RWPE1 (cell line): Measurements from ENCODE around the gene PDE4D.
"Not testable (repeated sequence)": the region's sequence is repeated elsewhere in the genome, so short reads cannot be mapped to it uniquely, and the experiment has no call there.

Experiments used
- CTCF ChIA-PET: fragments of 350-600 bp; sonication (Branson Sonifier 250); formaldehyde crosslinking; extraction: SDS; loops from one replicate; lab custom pipeline; 2021; lab: Yijun Ruan, JAX
- POLR2A ChIA-PET: fragments of 400-600 bp; formaldehyde crosslinking; extraction: SDS; loops from one replicate; lab custom pipeline; 2020; ENCODE audit warnings: antibody characterized with exemption; ENCODE audit not compliant: low non-redundant PET; lab: Yijun Ruan, JAX
- DNase-seq: peaks from one replicate; pipeline ENCODE4 v3.0.0; 2012; ENCODE audit warnings: low spot score
- H3K27ac ChIP-seq: fragments of 450-650 bp; 2 replicates; pipeline ENCODE4 v1.5.1; 2017
- TF ChIP-seq, protein P1 (sequence below): fragments of 450-650 bp; conservative IDR thresholded peaks from 2 replicates; pipeline ENCODE4 v1.5.1; 2017; ENCODE audit warnings: low read depth, mild to moderate bottlenecking

The PDE4D gene

DNA sequence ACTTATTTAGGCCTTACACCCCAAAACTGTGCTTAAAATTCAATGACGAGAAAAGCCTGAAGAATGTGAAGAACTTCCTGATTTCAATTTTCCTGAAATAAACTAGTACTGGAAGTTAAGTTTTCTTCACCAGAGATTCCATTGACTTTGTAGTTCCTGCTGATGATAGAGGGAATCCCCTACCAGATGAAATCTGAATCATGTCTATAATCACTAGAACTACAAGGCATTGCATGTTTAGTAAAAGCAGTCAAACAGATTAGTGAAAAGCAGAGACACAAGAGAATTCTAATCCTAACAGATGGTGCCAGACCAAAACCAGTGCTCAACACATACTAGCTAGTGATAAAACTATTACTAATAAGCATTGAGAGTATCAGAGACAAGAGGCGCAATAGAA is 130.0 kb downstream of the PDE4D start:
- H3K27ac ChIP-seq = no peak overlapping the region

DNA sequence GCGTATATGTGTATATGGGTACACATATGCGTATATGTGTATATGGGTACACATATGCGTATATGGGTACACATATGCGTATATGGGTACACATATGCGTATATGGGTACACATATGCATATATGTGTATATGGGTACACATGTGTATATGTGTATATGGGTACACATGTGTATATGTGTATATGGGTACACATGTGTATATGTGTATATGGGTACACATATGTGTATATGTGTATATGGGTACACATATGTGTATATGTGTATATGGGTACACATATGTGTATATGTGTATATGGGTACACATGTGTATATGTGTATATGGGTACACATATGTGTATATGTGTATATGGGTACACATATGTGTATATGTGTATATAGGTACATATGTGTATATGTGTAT is 131.3 kb downstream of the PDE4D start:
- H3K27ac ChIP-seq, DNase-seq, POLR2A ChIA-PET, CTCF ChIA-PET: not testable (repeated sequence)

More for the DNA sequence above, 130.0 kb downstream of the PDE4D start:
- ChIA-PET CTCF (no interaction called here), POLR2A (no interaction called here)
- no peak for DNase-seq
- TF ChIP-seq, protein P1, sequence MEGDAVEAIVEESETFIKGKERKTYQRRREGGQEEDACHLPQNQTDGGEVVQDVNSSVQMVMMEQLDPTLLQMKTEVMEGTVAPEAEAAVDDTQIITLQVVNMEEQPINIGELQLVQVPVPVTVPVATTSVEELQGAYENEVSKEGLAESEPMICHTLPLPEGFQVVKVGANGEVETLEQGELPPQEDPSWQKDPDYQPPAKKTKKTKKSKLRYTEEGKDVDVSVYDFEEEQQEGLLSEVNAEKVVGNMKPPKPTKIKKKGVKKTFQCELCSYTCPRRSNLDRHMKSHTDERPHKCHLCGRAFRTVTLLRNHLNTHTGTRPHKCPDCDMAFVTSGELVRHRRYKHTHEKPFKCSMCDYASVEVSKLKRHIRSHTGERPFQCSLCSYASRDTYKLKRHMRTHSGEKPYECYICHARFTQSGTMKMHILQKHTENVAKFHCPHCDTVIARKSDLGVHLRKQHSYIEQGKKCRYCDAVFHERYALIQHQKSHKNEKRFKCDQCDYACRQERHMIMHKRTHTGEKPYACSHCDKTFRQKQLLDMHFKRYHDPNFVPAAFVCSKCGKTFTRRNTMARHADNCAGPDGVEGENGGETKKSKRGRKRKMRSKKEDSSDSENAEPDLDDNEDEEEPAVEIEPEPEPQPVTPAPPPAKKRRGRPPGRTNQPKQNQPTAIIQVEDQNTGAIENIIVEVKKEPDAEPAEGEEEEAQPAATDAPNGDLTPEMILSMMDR = no peak

DNA sequence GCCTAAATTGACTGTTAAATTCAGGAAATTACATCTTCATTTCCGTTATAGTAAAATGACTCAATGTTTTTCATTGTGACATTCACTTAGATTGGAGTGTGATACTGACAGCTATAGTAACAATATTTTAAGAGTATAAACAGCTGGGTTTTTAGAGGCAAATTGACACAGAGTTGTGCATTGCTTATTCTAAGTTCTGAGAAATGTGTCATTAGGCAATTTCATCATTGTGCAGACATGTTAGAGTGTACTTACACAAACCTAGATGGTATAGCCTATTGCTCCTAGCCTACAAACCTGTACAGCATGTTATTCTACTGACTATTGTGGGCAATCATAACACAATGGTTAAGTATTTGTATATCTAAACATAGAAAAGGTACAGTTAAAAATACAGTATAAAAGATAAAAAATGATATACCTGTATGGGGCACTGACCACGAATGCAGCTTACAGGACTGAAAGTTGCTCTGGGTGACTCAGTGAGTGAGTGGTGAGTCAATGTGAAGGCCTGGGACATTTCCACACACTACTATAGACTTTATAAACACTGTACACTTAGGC is 132.7 kb downstream of the PDE4D start:
- peak; percentile 38 for DNase-seq
- ChIA-PET POLR2A (no interaction called here), CTCF (no interaction called here)
- TF ChIP-seq, protein P1 = no peak
- H3K27ac ChIP-seq = no peak overlapping the region

DNA sequence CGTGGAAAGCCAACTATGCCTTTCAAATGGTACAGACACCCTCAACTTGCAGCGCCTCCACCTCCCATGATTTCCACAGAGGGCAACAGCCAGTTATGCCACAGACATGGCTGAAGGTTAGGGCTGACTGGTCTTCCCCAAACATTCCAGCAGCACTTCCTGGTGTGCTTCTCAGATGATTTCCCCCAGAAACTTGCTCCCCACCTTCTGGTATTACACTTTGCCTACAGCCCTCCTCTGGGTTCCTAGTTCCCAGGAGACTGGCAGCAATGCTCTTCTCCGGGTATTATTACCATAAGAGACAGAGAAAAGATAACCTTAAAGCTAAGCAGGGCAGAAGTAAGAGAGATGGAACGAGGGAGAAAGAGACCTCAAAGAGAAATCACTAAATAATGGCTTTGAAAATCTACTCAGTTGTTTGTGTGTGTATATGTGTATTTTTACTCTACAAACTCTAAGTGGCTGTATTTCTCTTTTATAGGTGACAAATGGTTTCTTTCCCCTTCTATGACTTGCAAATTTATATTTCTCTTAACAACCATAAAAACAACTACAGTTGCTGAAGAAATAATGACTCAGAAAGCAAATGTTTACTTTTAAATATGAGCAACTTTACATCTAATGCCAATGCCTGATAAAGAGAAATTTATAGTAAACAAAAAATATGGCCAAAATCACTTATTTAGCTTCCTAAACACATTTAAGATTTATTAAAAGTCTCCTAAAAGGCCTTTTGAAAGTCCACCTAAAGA is 133.8 kb downstream of the PDE4D start:
- ChIA-PET CTCF (no interaction called here), POLR2A (no interaction called here)
- TF ChIP-seq, protein P1 = no peak
- DNase-seq = no peak
- H3K27ac ChIP-seq = peak overlapping the region; percentile 72

DNA sequence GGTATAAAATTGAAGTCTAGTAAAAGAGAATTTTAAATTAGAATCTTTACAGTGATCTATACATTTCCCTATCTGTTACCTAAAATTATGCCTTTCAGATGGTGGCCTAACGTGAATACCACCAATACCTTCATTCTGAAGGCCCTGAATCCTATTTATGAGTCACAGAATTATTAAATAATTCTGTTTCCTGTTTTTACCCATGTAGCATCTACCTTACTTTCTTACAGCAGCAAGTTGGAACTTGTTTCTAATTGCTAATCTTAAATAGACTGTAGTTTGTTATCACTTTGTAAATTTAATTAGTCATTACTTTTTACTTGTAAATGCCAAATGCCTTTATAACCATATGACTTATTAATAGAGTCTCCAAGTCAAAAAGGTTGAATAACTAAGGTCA is 135.0 kb downstream of the PDE4D start:
- peak; percentile 64 for DNase-seq
- no peak overlapping the region for H3K27ac ChIP-seq
- TF ChIP-seq, protein P1 = no peak
- POLR2A ChIA-PET = no interaction called here
- CTCF ChIA-PET = no interaction called here

DNA sequence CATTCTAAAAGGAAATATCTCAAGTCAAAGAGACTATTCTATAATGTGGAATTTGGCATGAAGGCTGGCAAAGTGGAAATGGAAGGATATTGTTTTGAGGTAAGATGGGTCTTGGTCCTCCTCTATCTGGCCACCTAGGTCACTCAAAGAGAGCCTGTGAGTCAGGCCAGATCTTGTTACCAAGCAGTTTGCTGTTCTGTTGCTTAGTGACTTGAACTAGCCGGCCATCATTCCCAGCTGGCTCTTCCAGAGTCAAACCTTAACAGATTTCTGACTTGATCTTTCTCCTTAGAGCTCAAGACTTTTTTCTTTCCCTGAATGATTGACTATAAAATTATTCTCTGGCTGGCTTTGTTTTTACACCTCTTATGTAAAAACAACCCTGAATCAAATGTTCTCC is 136.1 kb downstream of the PDE4D start:
- no peak overlapping the region for H3K27ac ChIP-seq
- ChIA-PET POLR2A (interaction anchor here (0.6 kb wide), 1 partner anchor 1061 kb away, joined by 3 read pairs; no protein-coding TSS in a partner anchor), CTCF (interaction anchor here (0.6 to 1.2 kb wide), 2 partner anchors 13 to 681 kb away, joined by 3 read pairs; no protein-coding TSS in a partner anchor)
- DNase-seq = no peak
- TF ChIP-seq, protein P1 = no peak
